ENCODE results near the gene MIA2. TPM values are rescaled to one million over a fixed set of nuclear protein-coding genes. Genes with fewer than 3 reads are reported as not detected.

MIA2 gene
- total and polyA plus RNA-seq, 9 of the 15 experiments (the other 6 are each of a cell fraction or from before 2014, with no cell fraction given), result 6.0 to 21.8 (median 12.8) TPM

DNA sequence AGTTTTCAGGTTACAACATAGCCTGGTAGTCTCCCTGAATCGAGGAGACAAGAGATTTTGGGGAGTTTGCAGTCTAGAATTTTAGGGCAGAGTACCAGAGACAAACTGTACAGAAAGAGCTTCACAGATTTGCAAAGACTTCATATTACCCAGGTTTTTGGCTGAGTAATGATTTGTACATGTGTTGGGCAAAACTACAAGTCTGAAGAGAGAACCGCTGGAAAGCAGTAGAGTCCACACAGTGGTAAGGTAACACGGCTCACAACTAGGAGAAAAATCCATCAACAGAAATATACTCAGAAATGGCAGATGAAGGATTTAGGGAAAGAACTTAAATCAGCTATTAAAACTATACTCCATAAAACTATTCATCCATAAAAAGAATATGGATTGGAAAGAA is 172.8 kb downstream of the MIA2 start (continued):
- TF ChIP-seq, protein P1, sequence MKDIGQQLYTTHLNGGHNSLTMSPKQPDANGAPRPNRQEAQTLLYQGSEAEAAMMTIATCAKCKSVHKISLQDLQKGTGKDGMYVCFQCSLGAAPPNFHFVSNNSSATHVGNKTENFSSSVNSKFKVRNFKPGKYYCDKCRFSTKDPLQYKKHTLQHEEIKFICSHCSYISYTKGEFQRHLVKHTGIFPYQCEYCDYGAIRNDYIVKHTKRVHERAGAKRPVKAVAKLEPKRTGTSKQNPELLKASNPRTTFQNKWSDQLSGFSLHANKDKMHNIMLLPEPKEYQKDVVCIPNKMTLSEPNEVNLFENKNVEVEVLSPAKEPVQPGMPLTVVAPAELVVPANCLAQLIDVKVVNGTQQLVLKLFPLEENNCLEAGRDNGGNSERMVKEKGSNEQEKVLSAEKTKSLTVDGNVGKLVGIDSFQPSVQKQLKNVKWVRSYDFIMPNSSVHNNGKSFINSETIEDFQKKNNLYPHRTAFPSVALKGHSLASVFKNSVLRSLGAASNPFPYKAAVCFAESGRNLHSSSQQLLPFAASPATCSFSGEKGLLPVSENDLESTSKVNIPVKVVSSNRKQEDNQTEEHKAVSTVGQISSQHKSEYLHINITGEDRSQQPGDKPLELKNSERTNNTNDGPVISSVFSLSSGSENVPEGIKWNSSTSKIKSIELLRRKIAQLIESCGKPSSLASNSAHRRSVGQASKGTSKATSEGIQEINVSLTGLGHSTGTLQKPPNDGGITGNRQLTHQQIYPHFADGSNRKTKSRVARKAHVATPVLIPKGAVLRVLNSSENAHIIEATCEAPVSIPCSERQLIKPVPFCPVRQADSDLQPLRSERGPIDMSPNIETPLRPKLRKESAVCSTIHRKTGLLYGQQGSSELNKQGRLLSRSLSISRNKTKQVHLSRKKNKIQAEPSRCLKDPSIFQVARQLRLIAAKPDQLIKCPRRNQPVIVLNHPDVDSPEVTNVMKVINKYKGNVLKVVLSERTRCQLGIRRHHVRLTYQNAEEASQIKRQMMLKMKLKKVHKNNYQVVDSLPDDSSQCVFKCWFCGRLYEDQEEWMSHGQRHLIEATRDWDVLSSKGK (CRISPR knock-in tag; IDR thresholded peaks at IDR 0.05), result no peak
- no peak for TF ChIP-seq CBX2 (IDR thresholded peaks at IDR 0.05; ENCODE audit: insufficient read depth, low read length, poor library complexity, severe bottlenecking)
- no peak for TF ChIP-seq KHSRP (IDR thresholded peaks at IDR 0.05)
- no peak for TF ChIP-seq MEF2A (IDR thresholded peaks at IDR 0.05; ENCODE audit: control insufficient read depth, low read depth, low read length)
- no peak for TF ChIP-seq GTF2F1 (IDR thresholded peaks at IDR 0.05; ENCODE audit: low read depth, low read length)
- TF ChIP-seq, protein P2, sequence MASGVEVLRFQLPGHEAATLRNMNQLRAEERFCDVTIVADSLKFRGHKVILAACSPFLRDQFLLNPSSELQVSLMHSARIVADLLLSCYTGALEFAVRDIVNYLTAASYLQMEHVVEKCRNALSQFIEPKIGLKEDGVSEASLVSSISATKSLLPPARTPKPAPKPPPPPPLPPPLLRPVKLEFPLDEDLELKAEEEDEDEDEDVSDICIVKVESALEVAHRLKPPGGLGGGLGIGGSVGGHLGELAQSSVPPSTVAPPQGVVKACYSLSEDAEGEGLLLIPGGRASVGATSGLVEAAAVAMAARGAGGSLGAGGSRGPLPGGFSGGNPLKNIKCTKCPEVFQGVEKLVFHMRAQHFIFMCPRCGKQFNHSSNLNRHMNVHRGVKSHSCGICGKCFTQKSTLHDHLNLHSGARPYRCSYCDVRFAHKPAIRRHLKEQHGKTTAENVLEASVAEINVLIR (CRISPR knock-in tag; IDR thresholded peaks at IDR 0.05), result no peak
- TF ChIP-seq MXI1 (IDR thresholded peaks at IDR 0.05; ENCODE audit: low read depth, low read length), result no peak
- TF ChIP-seq ZNF436 (CRISPR knock-in tag; IDR thresholded peaks at IDR 0.05), result no peak
- TF ChIP-seq DNMT1 (IDR thresholded peaks at IDR 0.05), result no peak
- no peak for TF ChIP-seq FOXJ3 (CRISPR knock-in tag; IDR thresholded peaks at IDR 0.05)
- no peak for TF ChIP-seq MED1 (CRISPR knock-in tag; IDR thresholded peaks at IDR 0.05; ENCODE audit: borderline replicate concordance)
- TF ChIP-seq, protein P3, sequence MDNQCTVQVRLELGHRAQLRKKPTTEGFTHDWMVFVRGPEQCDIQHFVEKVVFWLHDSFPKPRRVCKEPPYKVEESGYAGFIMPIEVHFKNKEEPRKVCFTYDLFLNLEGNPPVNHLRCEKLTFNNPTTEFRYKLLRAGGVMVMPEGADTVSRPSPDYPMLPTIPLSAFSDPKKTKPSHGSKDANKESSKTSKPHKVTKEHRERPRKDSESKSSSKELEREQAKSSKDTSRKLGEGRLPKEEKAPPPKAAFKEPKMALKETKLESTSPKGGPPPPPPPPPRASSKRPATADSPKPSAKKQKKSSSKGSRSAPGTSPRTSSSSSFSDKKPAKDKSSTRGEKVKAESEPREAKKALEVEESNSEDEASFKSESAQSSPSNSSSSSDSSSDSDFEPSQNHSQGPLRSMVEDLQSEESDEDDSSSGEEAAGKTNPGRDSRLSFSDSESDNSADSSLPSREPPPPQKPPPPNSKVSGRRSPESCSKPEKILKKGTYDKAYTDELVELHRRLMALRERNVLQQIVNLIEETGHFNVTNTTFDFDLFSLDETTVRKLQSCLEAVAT (IDR thresholded peaks at IDR 0.05), result no peak
